Activated CD8-positive, alpha-beta T cell treated with anti-CD3 and anti-CD28 coated beads, Interleukin-2, amount 10 ng/mL, durations not matched to agents 7 days and 5 days (primary cell): ENCODE data around the gene STAU1. TPM values are rescaled to one million over a fixed set of nuclear protein-coding genes. Genes with fewer than 3 reads are reported as not detected.
"Not testable (repeated sequence)": the region's sequence is repeated elsewhere in the genome, so short reads cannot be mapped to it uniquely, and the experiment has no call there.

ENCODE experiments used
- ATAC-seq: fragments of 150-1000 bp; cut with Tn5 transposase; one replicate; pipeline ENCODE4 v1.10.0; 2021; ENCODE audit warnings: moderate library complexity
- CTCF ChIA-PET: fragments of 350-600 bp; sonication (Branson Sonifier 250); formaldehyde crosslinking; loops from one replicate; lab custom pipeline; 2021; ENCODE audit warnings: antibody characterized with exemption; lab: Charles Lee
- POLR2A ChIA-PET: fragments of 350-600 bp; sonication (Branson Sonifier 250); formaldehyde crosslinking; loops from one replicate; lab custom pipeline; 2021; ENCODE audit warnings: antibody characterized with exemption; lab: Charles Lee
- DNase-seq: peaks from one replicate; pipeline ENCODE4 v3.0.0-alpha.2; 2020
- H3K27ac Mint-ChIP-seq: one replicate; pipeline ENCODE4 v1.8.0; 2021; ENCODE audit warnings: mild to moderate bottlenecking, mixed read lengths
- H3K27me3 Mint-ChIP-seq: one replicate; pipeline ENCODE4 v1.8.0; 2021; ENCODE audit warnings: low read depth, mixed read lengths
- H3K36me3 Mint-ChIP-seq: one replicate; pipeline ENCODE4 v1.8.0; 2021; ENCODE audit warnings: low read depth, mixed read lengths
- H3K4me1 Mint-ChIP-seq: one replicate; pipeline ENCODE4 v1.8.0; 2021; ENCODE audit warnings: low read depth, mixed read lengths
- H3K4me3 Mint-ChIP-seq: one replicate; pipeline ENCODE4 v1.8.0; 2021; ENCODE audit warnings: mild to moderate bottlenecking, mixed read lengths
- H3K9me3 Mint-ChIP-seq: one replicate; pipeline ENCODE4 v1.8.0; 2022; ENCODE audit warnings: mixed read lengths; ENCODE audit not compliant: insufficient read depth
- total RNA-seq, 2 experiments: library from RNA; stranded (reverse); gene quantifications; one replicate each; pipeline ENCODE4 v1.2.3, GENCODE V29; 2021

Gene STAU1
- total RNA-seq, 2 experiments from 2014 or later: 42.5 to 46.5 TPM

DNA sequence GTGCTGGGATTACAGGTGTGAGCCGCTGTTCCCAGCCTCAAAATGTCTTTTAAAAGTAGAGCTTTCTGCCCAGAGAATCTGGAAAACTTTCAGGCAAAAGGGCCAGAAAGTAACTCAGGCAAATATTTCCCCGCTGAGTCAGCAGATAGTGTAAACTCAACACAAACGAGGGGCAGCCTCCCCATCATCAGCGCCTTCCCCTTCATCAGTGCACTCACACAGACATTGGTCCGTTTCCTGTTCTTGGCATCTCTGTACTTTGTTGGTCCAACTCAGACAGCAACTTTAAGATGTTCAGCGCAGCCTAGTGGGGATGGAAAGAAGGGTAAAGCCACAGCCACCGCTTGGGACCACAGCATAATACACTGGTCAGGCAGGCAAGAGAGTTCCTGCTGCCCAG is 72.6 kb downstream of the STAU1 start:
- H3K9me3 Mint-ChIP-seq: no peaks in the 10 kb centered on the region
- ATAC-seq: no peak
- no peak overlapping the region for H3K27ac Mint-ChIP-seq
- H3K4me1 Mint-ChIP-seq: no peaks in the 10 kb centered on the region
- DNase-seq: no peak
- H3K27me3 Mint-ChIP-seq: no peaks in the 10 kb centered on the region
- ChIA-PET POLR2A (no interaction called here), CTCF (no interaction called here)
- H3K4me3 Mint-ChIP-seq: no peak overlapping the region
- H3K36me3 Mint-ChIP-seq: peaks cover 62% of the 10 kb centered on the region

DNA sequence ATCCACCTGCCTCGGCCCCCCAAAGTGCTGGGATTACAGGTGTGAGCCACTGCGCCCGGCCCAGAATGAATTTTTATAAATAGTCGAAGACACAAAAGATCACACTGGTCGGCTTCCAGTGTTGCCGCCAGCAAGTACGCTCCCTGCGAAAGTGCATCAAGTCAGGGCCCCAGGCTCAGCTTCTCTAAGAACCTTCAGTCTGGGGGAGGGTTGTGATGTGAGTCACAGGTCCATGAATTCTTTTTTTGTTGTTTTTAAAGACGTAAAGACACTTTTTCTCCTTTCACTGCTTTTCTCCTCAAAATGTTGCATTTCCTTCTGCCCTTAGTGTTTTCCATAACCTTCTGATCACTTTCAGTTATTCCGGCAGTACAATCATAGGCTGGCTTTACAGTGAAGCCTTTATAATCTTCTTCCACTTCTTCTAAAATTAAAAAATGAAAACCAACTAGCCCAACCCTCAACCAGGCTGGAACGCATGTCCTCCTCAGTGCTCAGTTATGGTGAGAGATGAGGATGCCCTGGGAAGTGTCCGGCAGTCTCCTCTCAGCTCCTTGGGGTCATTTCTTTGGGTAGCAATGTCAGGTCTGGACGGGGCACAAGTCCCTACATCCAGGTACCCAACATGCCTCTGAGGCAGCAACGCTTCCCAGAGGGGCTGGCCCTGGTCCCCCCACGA is 75.4 kb downstream of the STAU1 start:
- no peak for ATAC-seq
- POLR2A ChIA-PET: no interaction called here

GRCh38 chr20:49110767-49111694 is 77.1 kb downstream of the STAU1 start:
- ChIA-PET POLR2A (interaction anchor here (0.6 kb wide), 1 partner anchor 32 kb away, joined by 3 read pairs; no protein-coding TSS in a partner anchor), CTCF (interaction anchor here (0.6 to 0.9 kb wide), 3 partner anchors 106 to 412 kb away, joined by 3 to 4 read pairs (median 3); no protein-coding TSS in a partner anchor)
- DNase-seq: no peak
- peak overlapping the region; percentile 12 for H3K27ac Mint-ChIP-seq
- no peaks in the 10 kb centered on the region for H3K9me3 Mint-ChIP-seq
- no peaks in the 10 kb centered on the region for H3K27me3 Mint-ChIP-seq
- peaks cover 47% of the 10 kb centered on the region for H3K36me3 Mint-ChIP-seq
- no peak overlapping the region for H3K4me3 Mint-ChIP-seq
- H3K4me1 Mint-ChIP-seq: no peaks in the 10 kb centered on the region
- no peak for ATAC-seq

More for the DNA sequence above, 75.4 kb downstream of the STAU1 start:
- Mint-ChIP-seq H3K4me3 (no peak overlapping the region), H3K27me3 (no peaks in the 10 kb centered on the region), H3K36me3 (peaks cover 55% of the 10 kb centered on the region), H3K9me3 (no peaks in the 10 kb centered on the region), H3K27ac (no peak overlapping the region), H3K4me1 (no peaks in the 10 kb centered on the region)
- no peak for DNase-seq
- CTCF ChIA-PET: no interaction called here

- ChIA-PET CTCF (interaction anchor here (1.0 to 1.6 kb wide), 2 partner anchors 27 to 108 kb away, joined by 3 to 4 read pairs; no protein-coding TSS in a partner anchor), POLR2A (no interaction called here)
- Mint-ChIP-seq H3K9me3 (no peaks in the 10 kb centered on the region), H3K4me1 (peaks cover 4% of the 10 kb centered on the region), H3K27ac (no peak overlapping the region), H3K36me3 (peaks cover 54% of the 10 kb centered on the region), H3K4me3 (no peak overlapping the region), H3K27me3 (no peaks in the 10 kb centered on the region)
- no peak for DNase-seq
- ATAC-seq: no peak
These were observed 81.8 kb downstream of the STAU1 start for GRCh38 chr20:49106328-49106727.

- not testable (repeated sequence) for DNase-seq, H3K27me3 Mint-ChIP-seq, H3K9me3 Mint-ChIP-seq, ATAC-seq, H3K4me3 Mint-ChIP-seq, H3K27ac Mint-ChIP-seq, H3K4me1 Mint-ChIP-seq
- CTCF ChIA-PET: interaction anchor here (1.5 to 1.6 kb wide), 2 partner anchors 28 to 112 kb away, joined by 4 to 8 read pairs; no protein-coding TSS in a partner anchor
- POLR2A ChIA-PET: interaction anchor here (1.1 kb wide), 1 partner anchor 15 kb away, joined by 3 read pairs; no protein-coding TSS in a partner anchor
- peaks cover 53% of the 10 kb centered on the region for H3K36me3 Mint-ChIP-seq
These were observed 83.1 kb downstream of the STAU1 start for GRCh38 chr20:49104979-49105547.

DNA sequence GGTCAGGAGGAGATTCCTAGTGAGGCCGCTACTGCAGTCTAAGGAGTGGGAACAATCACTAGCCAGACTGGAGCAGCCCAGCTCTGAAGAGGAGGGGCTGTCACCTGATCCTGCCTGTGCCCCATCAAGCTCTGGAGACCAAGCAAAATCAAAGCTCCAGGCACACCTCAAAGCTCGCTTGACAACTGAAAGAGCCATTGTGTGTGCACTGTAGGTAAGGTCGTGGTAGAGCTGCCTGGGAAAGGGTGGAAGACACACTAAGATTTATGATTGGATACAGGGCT is 83.8 kb downstream of the STAU1 start:
- Mint-ChIP-seq H3K4me1 (peaks cover 11% of the 10 kb centered on the region), H3K36me3 (peaks cover 53% of the 10 kb centered on the region), H3K4me3 (no peak overlapping the region), H3K27ac (no peak overlapping the region), H3K27me3 (no peaks in the 10 kb centered on the region), H3K9me3 (no peaks in the 10 kb centered on the region)
- ChIA-PET CTCF (interaction anchor here (1.5 kb wide), 1 partner anchor 113 kb away, joined by 8 read pairs; no protein-coding TSS in a partner anchor), POLR2A (interaction anchor here (1.1 kb wide), 1 partner anchor 16 kb away, joined by 3 read pairs; no protein-coding TSS in a partner anchor)
- DNase-seq (no peak), ATAC-seq (no peak)

GRCh38 chr20:49103647-49104364 is 84.3 kb downstream of the STAU1 start:
- Mint-ChIP-seq H3K27me3 (no peaks in the 10 kb centered on the region), H3K4me3 (no peak overlapping the region), H3K9me3 (no peaks in the 10 kb centered on the region), H3K36me3 (peaks cover 54% of the 10 kb centered on the region), H3K27ac (no peak overlapping the region), H3K4me1 (peaks cover 11% of the 10 kb centered on the region)
- DNase-seq (no peak), ATAC-seq (no peak)
- POLR2A ChIA-PET: interaction anchor here (0.9 to 1.1 kb wide), 2 partner anchors 16 to 144 kb away, joined by 3 read pairs; no protein-coding TSS in a partner anchor
- CTCF ChIA-PET: interaction anchor here (1.5 kb wide), 1 partner anchor 113 kb away, joined by 8 read pairs; no protein-coding TSS in a partner anchor

- CTCF ChIA-PET: interaction anchor here (1.0 kb wide), 1 partner anchor 115 kb away, joined by 4 read pairs; no protein-coding TSS in a partner anchor
- H3K9me3 Mint-ChIP-seq: no peaks in the 10 kb centered on the region
- ATAC-seq: no peak
- H3K4me3 Mint-ChIP-seq: no peak overlapping the region
- H3K27ac Mint-ChIP-seq: peak overlapping the region; percentile 16
- H3K27me3 Mint-ChIP-seq: no peaks in the 10 kb centered on the region
- POLR2A ChIA-PET: interaction anchor here (0.9 kb wide), 1 partner anchor 145 kb away, joined by 3 read pairs; no protein-coding TSS in a partner anchor
- DNase-seq: no peak
- peaks cover 57% of the 10 kb centered on the region for H3K36me3 Mint-ChIP-seq
- H3K4me1 Mint-ChIP-seq: peaks cover 11% of the 10 kb centered on the region
These were observed 85.1 kb downstream of the STAU1 start for GRCh38 chr20:49103019-49103418.

DNA sequence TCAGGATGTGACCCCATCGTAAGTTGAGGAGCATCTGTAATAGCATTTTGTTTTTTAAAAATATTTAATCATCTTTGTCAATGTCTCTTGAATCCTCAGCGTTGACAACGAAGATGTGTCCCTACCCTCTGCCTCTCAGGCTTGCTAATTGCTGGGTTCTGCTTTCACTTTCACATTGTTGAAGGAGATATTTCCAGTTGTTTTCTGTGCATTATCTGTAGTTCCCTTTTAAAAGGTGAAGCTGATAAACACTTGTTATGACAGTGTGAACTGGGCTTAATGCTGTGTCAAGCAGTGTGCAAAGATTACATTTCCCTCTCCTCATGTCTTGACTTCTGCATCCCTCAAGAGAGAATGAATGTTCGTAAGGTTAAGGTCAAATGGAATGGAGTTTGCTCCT is 87.2 kb downstream of the STAU1 start:
- no peak for DNase-seq
- CTCF ChIA-PET: interaction anchor here (0.8 kb wide), 1 partner anchor 116 kb away, joined by 3 read pairs; no protein-coding TSS in a partner anchor
- ATAC-seq: peak; percentile 50
- peak overlapping the region; percentile 36 for H3K27ac Mint-ChIP-seq
- POLR2A ChIA-PET: interaction anchor here (0.9 to 1.7 kb wide), 2 partner anchors 13 to 179 kb away, joined by 3 to 4 read pairs; no protein-coding TSS in a partner anchor
- no peaks in the 10 kb centered on the region for H3K27me3 Mint-ChIP-seq
- peaks cover 67% of the 10 kb centered on the region for H3K36me3 Mint-ChIP-seq
- no peaks in the 10 kb centered on the region for H3K9me3 Mint-ChIP-seq
- peaks cover 11% of the 10 kb centered on the region for H3K4me1 Mint-ChIP-seq
- no peak overlapping the region for H3K4me3 Mint-ChIP-seq

DNA sequence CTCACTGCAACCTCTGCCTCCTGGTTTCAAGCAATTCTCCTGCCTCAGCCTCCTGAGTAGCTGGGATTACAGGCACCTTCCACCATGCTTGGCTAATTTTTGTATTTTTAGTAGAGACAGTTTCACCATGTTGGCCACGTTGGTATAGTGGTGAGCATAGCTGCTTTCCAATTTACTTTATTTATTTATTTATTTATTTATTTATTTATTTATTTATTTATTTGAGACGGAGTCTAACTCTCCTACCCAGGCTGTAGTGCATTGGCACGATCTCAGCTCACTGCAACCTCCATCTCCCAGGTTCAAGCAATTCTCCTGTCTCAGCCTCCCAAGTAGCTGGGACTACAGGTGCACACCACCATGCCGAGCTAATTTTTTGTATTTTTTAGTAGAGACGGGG is 87.8 kb downstream of the STAU1 start:
- H3K27ac Mint-ChIP-seq, CTCF ChIA-PET, H3K27me3 Mint-ChIP-seq, ATAC-seq, H3K9me3 Mint-ChIP-seq, H3K4me3 Mint-ChIP-seq, DNase-seq, POLR2A ChIA-PET: not testable (repeated sequence)
- Mint-ChIP-seq H3K36me3 (peaks cover 69% of the 10 kb centered on the region), H3K4me1 (peaks cover 11% of the 10 kb centered on the region)

DNA sequence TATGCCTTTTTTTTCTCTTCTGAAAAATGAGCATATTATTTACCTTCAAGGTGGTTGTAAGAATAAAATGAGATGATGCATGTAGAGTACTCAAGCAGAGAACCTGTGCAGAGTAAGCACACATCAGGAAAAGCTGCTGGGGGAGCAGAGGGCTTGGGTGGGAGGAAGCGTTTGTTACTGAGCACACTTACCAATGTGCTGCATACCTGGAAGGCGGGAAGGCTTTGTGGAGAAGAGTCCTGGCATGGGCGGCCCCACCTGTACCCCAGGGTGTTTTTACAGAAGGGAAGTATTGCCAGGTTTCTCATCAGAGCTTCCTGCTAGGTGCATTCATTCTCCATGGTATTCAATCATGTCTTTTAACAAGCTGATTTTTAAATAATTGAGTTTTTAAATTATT is 89.1 kb downstream of the STAU1 start:
- H3K27ac Mint-ChIP-seq: no peak overlapping the region
- no peak overlapping the region for H3K4me3 Mint-ChIP-seq
- ATAC-seq (no peak), DNase-seq (no peak)
- CTCF ChIA-PET: interaction anchor here (0.9 to 1.0 kb wide), 2 partner anchors 8 to 24 kb away, joined by 3 read pairs; no protein-coding TSS in a partner anchor
- POLR2A ChIA-PET: no interaction called here
- H3K36me3 Mint-ChIP-seq: peaks cover 74% of the 10 kb centered on the region
- H3K9me3 Mint-ChIP-seq: no peaks in the 10 kb centered on the region
- H3K27me3 Mint-ChIP-seq: no peaks in the 10 kb centered on the region
- H3K4me1 Mint-ChIP-seq: peaks cover 11% of the 10 kb centered on the region
